Measurements from ENCODE around the gene DLG4. TPM values are rescaled to one million over a fixed set of nuclear protein-coding genes. Genes with fewer than 3 reads are reported as not detected.

The DLG4 gene
- total RNA-seq, 1 donor from 2014 or later, result 34.9 TPM

- no peaks in the 10 kb centered on the region for H3K27me3 ChIP-seq
- H3K4me1 ChIP-seq, result peaks cover 4 to 12% of the 10 kb centered on the region in 2 donors
- no peaks in the 10 kb centered on the region for H3K9me3 ChIP-seq
- H3K36me3 ChIP-seq, result peaks cover 59% of the 10 kb centered on the region in 2 donors
- intact Hi-C loops (cut with DNase I), result no loop called here
- H3K4me3 ChIP-seq, result no peak overlapping the region
- H3K27ac ChIP-seq, result no peak overlapping the region
- DNase-seq (ENCODE audit: low spot score in 2 of 2), result no peak
- TF ChIP-seq CTCF (IDR thresholded peaks at IDR 0.05), result no peak
These were observed 9.9 kb upstream of the DLG4 start for GRCh38 chr17:7229504-7229903.

GRCh38 chr17:7228920-7229319, 9.3 kb upstream of the DLG4 start:
- H3K27ac ChIP-seq, result no peak overlapping the region
- no peaks in the 10 kb centered on the region for H3K27me3 ChIP-seq
- peaks cover 4 to 12% of the 10 kb centered on the region in 2 donors for H3K4me1 ChIP-seq
- peaks cover 65% of the 10 kb centered on the region in 2 donors for H3K36me3 ChIP-seq
- no peak for TF ChIP-seq CTCF (IDR thresholded peaks at IDR 0.05)
- H3K9me3 ChIP-seq, result no peaks in the 10 kb centered on the region
- H3K4me3 ChIP-seq, result no peak overlapping the region
- intact Hi-C loops (cut with DNase I), result no loop called here
- DNase-seq (ENCODE audit: low spot score in 2 of 2), result no peak

GRCh38 chr17:7226721-7227710, 7.4 kb upstream of the DLG4 start:
- Histone ChIP-seq H3K27ac (no peak overlapping the region), H3K4me1 (no peaks in the 10 kb centered on the region), H3K36me3 (peaks cover 84% of the 10 kb centered on the region in 2 donors), H3K9me3 (no peaks in the 10 kb centered on the region), H3K27me3 (no peaks in the 10 kb centered on the region), H3K4me3 (no peak overlapping the region)
- no peak for DNase-seq (ENCODE audit: low spot score in 2 of 2)
- TF ChIP-seq CTCF (IDR thresholded peaks at IDR 0.05), result no peak
- intact Hi-C loops (cut with DNase I), result no loop called here

GRCh38 chr17:7225711-7226331, 6.2 kb upstream of the DLG4 start:
- no peak for TF ChIP-seq CTCF (IDR thresholded peaks at IDR 0.05)
- Histone ChIP-seq H3K4me1 (peaks cover 2 to 10% of the 10 kb centered on the region in 2 donors), H3K27ac (no peak overlapping the region), H3K27me3 (no peaks in the 10 kb centered on the region), H3K4me3 (no peak overlapping the region), H3K36me3 (peaks cover 85 to 86% of the 10 kb centered on the region in 2 donors), H3K9me3 (no peaks in the 10 kb centered on the region)
- no peak for DNase-seq (ENCODE audit: low spot score in 2 of 2)
- intact Hi-C loops (cut with DNase I), result no loop called here

- H3K27me3 ChIP-seq, result no peaks in the 10 kb centered on the region
- H3K9me3 ChIP-seq, result no peaks in the 10 kb centered on the region
- no peak overlapping the region for H3K4me3 ChIP-seq
- H3K36me3 ChIP-seq, result peaks cover 76 to 77% of the 10 kb centered on the region in 2 donors
- TF ChIP-seq CTCF (IDR thresholded peaks at IDR 0.05), result no peak
- H3K27ac ChIP-seq, result no peak overlapping the region
- intact Hi-C loops (cut with DNase I), result no loop called here
- DNase-seq (ENCODE audit: low spot score in 2 of 2), result no peak
- peaks cover 2 to 13% of the 10 kb centered on the region in 2 donors for H3K4me1 ChIP-seq
These were observed 5.0 kb upstream of the DLG4 start for GRCh38 chr17:7224661-7225111.
